ENCODE results near the gene MAGEA4.

DNA sequence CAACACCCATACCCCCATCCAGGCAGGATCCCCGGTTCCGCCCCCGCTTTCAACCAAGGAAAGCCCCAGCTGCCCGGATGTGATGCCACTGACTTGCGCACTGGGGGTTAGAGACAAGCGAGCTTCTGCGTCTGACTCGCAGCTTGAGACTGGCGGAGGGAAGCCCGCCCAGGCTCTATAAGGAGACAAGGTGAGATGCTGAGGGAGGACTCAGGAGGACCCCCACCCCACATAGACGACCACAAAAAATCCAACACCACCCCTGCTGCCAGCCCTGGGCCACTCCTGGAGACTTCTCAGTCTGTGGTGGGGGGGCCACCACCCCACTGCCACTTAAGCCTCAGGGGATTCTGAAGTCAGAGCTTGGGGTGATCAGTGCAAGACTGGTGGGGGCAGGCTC lies at the start of gene MAGEA4:
- TF ChIP-seq, protein P1, sequence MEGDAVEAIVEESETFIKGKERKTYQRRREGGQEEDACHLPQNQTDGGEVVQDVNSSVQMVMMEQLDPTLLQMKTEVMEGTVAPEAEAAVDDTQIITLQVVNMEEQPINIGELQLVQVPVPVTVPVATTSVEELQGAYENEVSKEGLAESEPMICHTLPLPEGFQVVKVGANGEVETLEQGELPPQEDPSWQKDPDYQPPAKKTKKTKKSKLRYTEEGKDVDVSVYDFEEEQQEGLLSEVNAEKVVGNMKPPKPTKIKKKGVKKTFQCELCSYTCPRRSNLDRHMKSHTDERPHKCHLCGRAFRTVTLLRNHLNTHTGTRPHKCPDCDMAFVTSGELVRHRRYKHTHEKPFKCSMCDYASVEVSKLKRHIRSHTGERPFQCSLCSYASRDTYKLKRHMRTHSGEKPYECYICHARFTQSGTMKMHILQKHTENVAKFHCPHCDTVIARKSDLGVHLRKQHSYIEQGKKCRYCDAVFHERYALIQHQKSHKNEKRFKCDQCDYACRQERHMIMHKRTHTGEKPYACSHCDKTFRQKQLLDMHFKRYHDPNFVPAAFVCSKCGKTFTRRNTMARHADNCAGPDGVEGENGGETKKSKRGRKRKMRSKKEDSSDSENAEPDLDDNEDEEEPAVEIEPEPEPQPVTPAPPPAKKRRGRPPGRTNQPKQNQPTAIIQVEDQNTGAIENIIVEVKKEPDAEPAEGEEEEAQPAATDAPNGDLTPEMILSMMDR (IDR thresholded peaks at IDR 0.05 in 4 of 5, conservative IDR thresholded peaks at IDR 0.05 in 1 of 5): no peak
- TF ChIP-seq POLR2A (IDR thresholded peaks at IDR 0.05): no peak

Data from gastrocnemius medialis (tissue), 4 donors.